ENCODE measurements around the gene UMAD1.

DNA sequence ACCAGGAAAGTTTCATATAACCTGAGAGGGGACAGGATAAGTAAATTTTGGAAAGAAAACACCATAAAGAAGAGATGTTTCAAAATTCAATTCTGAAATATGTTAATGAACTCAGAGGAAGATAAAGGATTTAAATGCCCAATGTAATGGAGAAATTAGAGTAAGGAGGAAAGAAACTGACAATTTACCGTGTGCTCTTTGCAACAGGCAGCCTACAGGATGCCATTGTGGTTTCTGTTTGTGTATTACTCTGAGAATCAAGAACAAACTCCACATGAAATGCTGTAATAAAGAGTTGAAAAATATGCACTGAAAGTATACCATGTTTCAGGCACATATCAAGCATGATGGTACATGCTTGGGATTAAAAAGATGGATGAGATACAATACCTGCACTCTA lies 283.3 kb downstream of the UMAD1 start:
- TF ChIP-seq, protein P1, sequence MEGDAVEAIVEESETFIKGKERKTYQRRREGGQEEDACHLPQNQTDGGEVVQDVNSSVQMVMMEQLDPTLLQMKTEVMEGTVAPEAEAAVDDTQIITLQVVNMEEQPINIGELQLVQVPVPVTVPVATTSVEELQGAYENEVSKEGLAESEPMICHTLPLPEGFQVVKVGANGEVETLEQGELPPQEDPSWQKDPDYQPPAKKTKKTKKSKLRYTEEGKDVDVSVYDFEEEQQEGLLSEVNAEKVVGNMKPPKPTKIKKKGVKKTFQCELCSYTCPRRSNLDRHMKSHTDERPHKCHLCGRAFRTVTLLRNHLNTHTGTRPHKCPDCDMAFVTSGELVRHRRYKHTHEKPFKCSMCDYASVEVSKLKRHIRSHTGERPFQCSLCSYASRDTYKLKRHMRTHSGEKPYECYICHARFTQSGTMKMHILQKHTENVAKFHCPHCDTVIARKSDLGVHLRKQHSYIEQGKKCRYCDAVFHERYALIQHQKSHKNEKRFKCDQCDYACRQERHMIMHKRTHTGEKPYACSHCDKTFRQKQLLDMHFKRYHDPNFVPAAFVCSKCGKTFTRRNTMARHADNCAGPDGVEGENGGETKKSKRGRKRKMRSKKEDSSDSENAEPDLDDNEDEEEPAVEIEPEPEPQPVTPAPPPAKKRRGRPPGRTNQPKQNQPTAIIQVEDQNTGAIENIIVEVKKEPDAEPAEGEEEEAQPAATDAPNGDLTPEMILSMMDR (conservative IDR thresholded peaks at IDR 0.05; ENCODE audit: low read length) = no peak
- TF ChIP-seq EZH2phosphoT487 (IDR thresholded peaks at IDR 0.05; ENCODE audit: borderline replicate concordance) = no peak
